Measurements from ENCODE around the gene FAM133A. TPM values are rescaled to one million over a fixed set of nuclear protein-coding genes. Genes with fewer than 3 reads are reported as not detected.

The FAM133A gene
- polyA plus RNA-seq, 1 donor (not counting 4 experiments of a cell fraction or from before 2014, with no cell fraction given): not detected

DNA sequence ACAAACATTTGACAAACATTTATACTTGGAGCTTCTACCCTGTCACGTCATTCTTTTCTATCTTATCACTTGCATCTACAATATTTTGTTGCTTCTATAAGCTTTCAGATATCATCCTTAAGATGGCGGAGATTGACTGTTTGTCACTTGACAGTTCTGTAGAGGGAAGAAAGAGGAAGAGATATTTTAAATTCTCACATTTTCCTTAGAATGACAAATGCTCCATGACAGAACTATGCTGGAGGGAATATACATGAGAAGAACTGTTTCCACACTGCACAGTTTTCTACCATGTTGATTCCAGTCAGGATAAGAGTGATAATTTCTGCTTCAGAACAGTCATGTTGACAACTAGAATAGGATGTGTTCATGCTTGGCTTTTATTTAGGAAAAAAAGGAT is 29.7 kb downstream of the FAM133A start:
- no peak overlapping the region for H3K27ac ChIP-seq (ENCODE audit: control insufficient read depth, insufficient read depth, low read length)

GRCh38 chrX:93711076-93711475 is 37.1 kb downstream of the FAM133A start:
- H3K9me1 ChIP-seq (ENCODE audit: control insufficient read depth, extremely low read depth, insufficient read depth, low read length): no peaks in the 10 kb centered on the region
- H3K36me3 ChIP-seq (ENCODE audit: control insufficient read depth in 2 of 2, extremely low read depth in 1 of 2, insufficient read depth in 2 of 2, low read length in 2 of 2): no peaks in the 10 kb centered on the region
- H4K20me1 ChIP-seq (ENCODE audit: control insufficient read depth, extremely low read depth, insufficient read depth, low read length): no peaks in the 10 kb centered on the region
- H3K27me3 ChIP-seq (ENCODE audit: control insufficient read depth, extremely low read depth, insufficient read depth, low read length): no peaks in the 10 kb centered on the region
- H3K9ac ChIP-seq (ENCODE audit: control insufficient read depth, extremely low read depth, insufficient read depth, low read length): no peak overlapping the region
- H3K4me1 ChIP-seq (ENCODE audit: control insufficient read depth, extremely low read depth, insufficient read depth, low read length): no peaks in the 10 kb centered on the region
- no peak for TF ChIP-seq EZH2 (IDR thresholded peaks at IDR 0.05; ENCODE audit: low read length)
- TF ChIP-seq, protein P1, sequence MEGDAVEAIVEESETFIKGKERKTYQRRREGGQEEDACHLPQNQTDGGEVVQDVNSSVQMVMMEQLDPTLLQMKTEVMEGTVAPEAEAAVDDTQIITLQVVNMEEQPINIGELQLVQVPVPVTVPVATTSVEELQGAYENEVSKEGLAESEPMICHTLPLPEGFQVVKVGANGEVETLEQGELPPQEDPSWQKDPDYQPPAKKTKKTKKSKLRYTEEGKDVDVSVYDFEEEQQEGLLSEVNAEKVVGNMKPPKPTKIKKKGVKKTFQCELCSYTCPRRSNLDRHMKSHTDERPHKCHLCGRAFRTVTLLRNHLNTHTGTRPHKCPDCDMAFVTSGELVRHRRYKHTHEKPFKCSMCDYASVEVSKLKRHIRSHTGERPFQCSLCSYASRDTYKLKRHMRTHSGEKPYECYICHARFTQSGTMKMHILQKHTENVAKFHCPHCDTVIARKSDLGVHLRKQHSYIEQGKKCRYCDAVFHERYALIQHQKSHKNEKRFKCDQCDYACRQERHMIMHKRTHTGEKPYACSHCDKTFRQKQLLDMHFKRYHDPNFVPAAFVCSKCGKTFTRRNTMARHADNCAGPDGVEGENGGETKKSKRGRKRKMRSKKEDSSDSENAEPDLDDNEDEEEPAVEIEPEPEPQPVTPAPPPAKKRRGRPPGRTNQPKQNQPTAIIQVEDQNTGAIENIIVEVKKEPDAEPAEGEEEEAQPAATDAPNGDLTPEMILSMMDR (optimal IDR thresholded peaks at IDR 0.05 in 1 of 3, IDR thresholded peaks at IDR 0.05 in 1 of 3, conservative IDR thresholded peaks at IDR 0.05 in 1 of 3; ENCODE audit: extremely low read depth in 1 of 3, insufficient read depth in 2 of 3, low read length in 3 of 3): no peak
- no peaks in the 10 kb centered on the region for H3K79me2 ChIP-seq (ENCODE audit: control insufficient read depth, insufficient read depth, low read length)
- dilution Hi-C loops (cut with MboI; ENCODE audit: extremely low pct_ligation_motif_present, low sequenced_read_pairs): no loop called here
- H3K27ac ChIP-seq (ENCODE audit: control insufficient read depth, insufficient read depth, low read length): no peak overlapping the region
- no peak overlapping the region for H3K4me3 ChIP-seq (ENCODE audit: control insufficient read depth in 2 of 3, extremely low read depth in 1 of 3, insufficient read depth in 2 of 3, low read depth in 1 of 3, low read length in 3 of 3)
- DNase-seq (ENCODE audit: low read depth, low spot score): no peak
- no peak overlapping the region for H3K4me2 ChIP-seq (ENCODE audit: control insufficient read depth, extremely low read depth, insufficient read depth, low read depth, low read length)
- H3K9me3 ChIP-seq (ENCODE audit: control insufficient read depth, low read depth, low read length): no peaks in the 10 kb centered on the region
- FAIRE-seq: no peak
- H2AFZ ChIP-seq (ENCODE audit: control insufficient read depth, low read length): no peak overlapping the region

More for the DNA sequence above, 29.7 kb downstream of the FAM133A start:
- Histone ChIP-seq H3K9ac (ENCODE audit: control insufficient read depth, extremely low read depth, insufficient read depth, low read length) (no peak overlapping the region), H3K4me2 (ENCODE audit: control insufficient read depth, extremely low read depth, insufficient read depth, low read depth, low read length) (no peak overlapping the region), H4K20me1 (ENCODE audit: control insufficient read depth, extremely low read depth, insufficient read depth, low read length) (no peaks in the 10 kb centered on the region), H3K4me3 (ENCODE audit: control insufficient read depth in 2 of 3, extremely low read depth in 1 of 3, insufficient read depth in 2 of 3, low read depth in 1 of 3, low read length in 3 of 3) (no peak overlapping the region), H3K9me3 (ENCODE audit: control insufficient read depth, low read depth, low read length) (no peaks in the 10 kb centered on the region), H3K9me1 (ENCODE audit: control insufficient read depth, extremely low read depth, insufficient read depth, low read length) (no peaks in the 10 kb centered on the region), H2AFZ (ENCODE audit: control insufficient read depth, low read length) (no peak overlapping the region), H3K36me3 (ENCODE audit: control insufficient read depth in 2 of 2, extremely low read depth in 1 of 2, insufficient read depth in 2 of 2, low read length in 2 of 2) (no peaks in the 10 kb centered on the region), H3K4me1 (ENCODE audit: control insufficient read depth, extremely low read depth, insufficient read depth, low read length) (no peaks in the 10 kb centered on the region), H3K79me2 (ENCODE audit: control insufficient read depth, insufficient read depth, low read length) (no peaks in the 10 kb centered on the region), H3K27me3 (ENCODE audit: control insufficient read depth, extremely low read depth, insufficient read depth, low read length) (no peaks in the 10 kb centered on the region)
- FAIRE-seq (no peak), DNase-seq (ENCODE audit: low read depth, low spot score) (no peak)
- TF ChIP-seq, protein P1 (optimal IDR thresholded peaks at IDR 0.05 in 1 of 3, IDR thresholded peaks at IDR 0.05 in 1 of 3, conservative IDR thresholded peaks at IDR 0.05 in 1 of 3; ENCODE audit: extremely low read depth in 1 of 3, insufficient read depth in 2 of 3, low read length in 3 of 3): no peak
- TF ChIP-seq EZH2 (IDR thresholded peaks at IDR 0.05; ENCODE audit: low read length): no peak
- dilution Hi-C loops (cut with MboI; ENCODE audit: extremely low pct_ligation_motif_present, low sequenced_read_pairs): no loop called here
